ENCODE results near the gene LMAN2. TPM values are rescaled to one million over a fixed set of nuclear protein-coding genes. Genes with fewer than 3 reads are reported as not detected.

Gene LMAN2
- total RNA-seq, 4 donors from 2014 or later = 309 to 465 (median 383) TPM

- Histone ChIP-seq H3K36me3 (peaks cover 64 to 73% of the 10 kb centered on the region in 2 donors), H3K4me3 (replicated peaks in 1 of 3) (no peak overlapping the region), H3K27ac (no peak overlapping the region), H3K27me3 (no peaks in the 10 kb centered on the region), H3K9me3 (no peaks in the 10 kb centered on the region), H3K4me1 (no peaks in the 10 kb centered on the region)
- no peak for TF ChIP-seq CTCF (IDR thresholded peaks at IDR 0.05)
- TF ChIP-seq POLR2A (IDR thresholded peaks at IDR 0.05) = no peak
- WGBS, 2 donors = 91 to 92% methylated on average over 7 of the region's 7 CpGs
- DNase-seq = no peak
- intact Hi-C loops (cut with DNase I) = no loop called here
Measured at GRCh38 chr5:177335701-177336065, 15.8 kb downstream of the LMAN2 start.

GRCh38 chr5:177334781-177335700 lies 16.4 kb downstream of the LMAN2 start:
- Histone ChIP-seq H3K9me3 (no peaks in the 10 kb centered on the region), H3K4me3 (replicated peaks in 1 of 3) (no peak overlapping the region), H3K27me3 (no peaks in the 10 kb centered on the region), H3K4me1 (no peaks in the 10 kb centered on the region), H3K27ac (no peak overlapping the region), H3K36me3 (peaks cover 64 to 80% of the 10 kb centered on the region in 2 donors)
- WGBS, 2 donors = 90 to 92% methylated on average over 18 to 19 of the region's 21 CpGs
- no peak for TF ChIP-seq POLR2A (IDR thresholded peaks at IDR 0.05)
- intact Hi-C loops (cut with DNase I) = no loop called here
- no peak for DNase-seq

- peaks cover 64 to 82% of the 10 kb centered on the region in 2 donors for H3K36me3 ChIP-seq
Measured at GRCh38 chr5:177334155-177334551, 17.3 kb downstream of the LMAN2 start.

GRCh38 chr5:177333420-177334154 lies 17.9 kb downstream of the LMAN2 start:
- H3K27me3 ChIP-seq = no peaks in the 10 kb centered on the region
- no peak for DNase-seq
- intact Hi-C loops (cut with DNase I) = no loop called here
- no peaks in the 10 kb centered on the region for H3K9me3 ChIP-seq
- no peak overlapping the region for H3K27ac ChIP-seq
- TF ChIP-seq POLR2A (IDR thresholded peaks at IDR 0.05) = no peak
- no peak for TF ChIP-seq CTCF (IDR thresholded peaks at IDR 0.05)
- H3K36me3 ChIP-seq = peaks cover 64 to 82% of the 10 kb centered on the region in 2 donors
- no peak overlapping the region for H3K4me3 ChIP-seq (replicated peaks in 1 of 3)
- no peaks in the 10 kb centered on the region for H3K4me1 ChIP-seq
- 90% methylated on average over 11 of the region's 16 CpGs for WGBS, 2 donors

More at GRCh38 chr5:177334155-177334551, 17.3 kb downstream of the LMAN2 start:
- intact Hi-C loops (cut with DNase I) = no loop called here
- Histone ChIP-seq H3K27me3 (no peaks in the 10 kb centered on the region), H3K27ac (no peak overlapping the region), H3K4me3 (replicated peaks in 1 of 3) (no peak overlapping the region), H3K4me1 (no peaks in the 10 kb centered on the region), H3K9me3 (no peaks in the 10 kb centered on the region)
- DNase-seq = no peak
- 87 to 90% methylated on average over 9 to 15 of the region's 15 CpGs for WGBS, 2 donors
- no peak for TF ChIP-seq CTCF (IDR thresholded peaks at IDR 0.05)
- no peak for TF ChIP-seq POLR2A (IDR thresholded peaks at IDR 0.05)

GRCh38 chr5:177332896-177333260 lies 18.6 kb downstream of the LMAN2 start:
- Histone ChIP-seq H3K27me3 (no peaks in the 10 kb centered on the region), H3K4me3 (replicated peaks in 1 of 3) (no peak overlapping the region), H3K9me3 (no peaks in the 10 kb centered on the region), H3K36me3 (peaks cover 64 to 75% of the 10 kb centered on the region in 2 donors), H3K27ac (no peak overlapping the region), H3K4me1 (no peaks in the 10 kb centered on the region)
- TF ChIP-seq CTCF (IDR thresholded peaks at IDR 0.05) (no peak), POLR2A (IDR thresholded peaks at IDR 0.05) (no peak)
- 95% methylated on average over 11 to 13 of the region's 13 CpGs for WGBS, 2 donors
- no peak for DNase-seq
- intact Hi-C loops (cut with DNase I) = no loop called here
